ENCODE measurements around the gene IGF2BP2. TPM values are rescaled to one million over a fixed set of nuclear protein-coding genes. Genes with fewer than 3 reads are reported as not detected.
A peak's percentile ranks its signal among the peaks of the same experiment; 100 is the strongest.

IGF2BP2 gene
- total and polyA plus RNA-seq, 2 of the 8 experiments (the other 6 are each of a cell fraction or from before 2014, with no cell fraction given), result 7.4 to 121 TPM

DNA sequence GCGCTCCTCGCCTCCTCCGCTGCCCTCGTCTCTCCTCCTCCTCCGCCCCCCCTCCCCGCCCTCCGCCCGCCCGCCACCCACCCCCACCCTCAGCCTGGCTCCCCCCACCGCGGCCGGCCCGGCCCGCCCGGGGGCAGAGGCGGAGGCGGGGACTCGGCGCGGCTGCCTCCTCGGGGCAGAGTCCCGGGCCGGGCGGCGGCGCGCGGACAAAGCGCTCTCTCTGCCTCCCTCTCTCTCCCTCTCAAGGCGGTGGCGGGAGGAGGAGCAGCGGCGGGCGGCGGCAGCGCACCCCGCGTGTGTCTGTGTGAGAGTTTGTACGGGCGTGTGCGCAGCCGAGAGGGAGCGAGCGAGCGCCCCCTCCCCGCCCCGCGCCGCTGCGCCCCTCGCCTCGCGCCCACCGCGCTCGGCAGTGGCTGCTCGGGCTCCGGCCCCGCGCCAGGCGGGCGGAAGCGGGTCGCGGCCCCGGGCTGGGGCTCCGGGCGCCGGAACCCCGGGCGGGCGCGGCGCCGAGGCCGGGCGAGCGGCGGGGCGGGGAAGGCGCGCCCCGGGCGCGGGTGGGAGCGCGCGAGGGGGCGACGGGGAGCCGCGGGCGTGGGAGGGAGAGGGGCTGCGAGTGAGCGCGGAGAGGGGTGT is at the start of gene IGF2BP2 (continued):
- peak in 1 of 2 experiments; percentile 24; a peak in 1 of 4 replicates for TF ChIP-seq RAD21 (IDR thresholded peaks at IDR 0.05 in 1 of 2, conservative IDR thresholded peaks at IDR 0.05 in 1 of 2; ENCODE audit: low read depth in 2 of 2, low read length in 2 of 2)
- peak in 1 of 2 experiments; percentile 51; a peak in 2 of 3 replicates for TF ChIP-seq POLR2A (IDR thresholded peaks at IDR 0.05; ENCODE audit: control extremely low read depth in 1 of 2, low read depth in 2 of 2, low read length in 2 of 2)
- no peak for TF ChIP-seq TBP (IDR thresholded peaks at IDR 0.05; ENCODE audit: low read depth, low read length)
- TF ChIP-seq, protein P1, sequence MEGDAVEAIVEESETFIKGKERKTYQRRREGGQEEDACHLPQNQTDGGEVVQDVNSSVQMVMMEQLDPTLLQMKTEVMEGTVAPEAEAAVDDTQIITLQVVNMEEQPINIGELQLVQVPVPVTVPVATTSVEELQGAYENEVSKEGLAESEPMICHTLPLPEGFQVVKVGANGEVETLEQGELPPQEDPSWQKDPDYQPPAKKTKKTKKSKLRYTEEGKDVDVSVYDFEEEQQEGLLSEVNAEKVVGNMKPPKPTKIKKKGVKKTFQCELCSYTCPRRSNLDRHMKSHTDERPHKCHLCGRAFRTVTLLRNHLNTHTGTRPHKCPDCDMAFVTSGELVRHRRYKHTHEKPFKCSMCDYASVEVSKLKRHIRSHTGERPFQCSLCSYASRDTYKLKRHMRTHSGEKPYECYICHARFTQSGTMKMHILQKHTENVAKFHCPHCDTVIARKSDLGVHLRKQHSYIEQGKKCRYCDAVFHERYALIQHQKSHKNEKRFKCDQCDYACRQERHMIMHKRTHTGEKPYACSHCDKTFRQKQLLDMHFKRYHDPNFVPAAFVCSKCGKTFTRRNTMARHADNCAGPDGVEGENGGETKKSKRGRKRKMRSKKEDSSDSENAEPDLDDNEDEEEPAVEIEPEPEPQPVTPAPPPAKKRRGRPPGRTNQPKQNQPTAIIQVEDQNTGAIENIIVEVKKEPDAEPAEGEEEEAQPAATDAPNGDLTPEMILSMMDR (IDR thresholded peaks at IDR 0.05; ENCODE audit: control extremely low read depth in 1 of 3, insufficient read depth in 1 of 3, low read depth in 1 of 3, low read length in 3 of 3), result peak in 2 of 3 experiments; percentile 6 to 25; a peak in 2 of 4 replicates
- TF ChIP-seq TCF12 (IDR thresholded peaks at IDR 0.05; ENCODE audit: low read depth, low read length), result no peak

Data from H1 (cell line).